Measurements from ENCODE around the gene JOSD1.

GRCh38 chr22:38748487-38749136 lies 47.9 kb upstream of the JOSD1 start:
- TF ChIP-seq CTCF (IDR thresholded peaks at IDR 0.05) (no peak), POLR2A (IDR thresholded peaks at IDR 0.05) (no peak), POLR2AphosphoS5 (IDR thresholded peaks at IDR 0.05) (no peak), EP300 (IDR thresholded peaks at IDR 0.05) (no peak)

Data from gastroesophageal sphincter (tissue), 3 donors.